ENCODE measurements around the gene GRIN2A. TPM values are rescaled to one million over a fixed set of nuclear protein-coding genes. Genes with fewer than 3 reads are reported as not detected.

GRIN2A gene
- total RNA-seq, 2 donors from 2014 or later = 0.26 to 21.4 TPM

- Histone ChIP-seq H3K4me3 (no peak overlapping the region), H3K27me3 (no peaks in the 10 kb centered on the region), H3K36me3 (replicated peaks in 1 of 2; ENCODE audit: insufficient read depth in 1 of 2, low read depth in 2 of 2) (no peaks in the 10 kb centered on the region), H3K4me1 (no peaks in the 10 kb centered on the region), H3K9me3 (no peaks in the 10 kb centered on the region), H3K27ac (no peak overlapping the region)
- 62 to 72% methylated on average over 5 of the region's 5 CpGs for WGBS, 2 donors
- no peak for ATAC-seq
- TF ChIP-seq POLR2A (IDR thresholded peaks at IDR 0.05) (no peak), CTCF (IDR thresholded peaks at IDR 0.05) (no peak)
- intact Hi-C loops (cut with DNase I) = no loop called here
- no peak for DNase-seq
These were observed 232.8 kb downstream of the GRIN2A start for GRCh38 chr16:9949396-9949795.

- DNase-seq (peak in 2 of 4 donors; percentile 18 to 25), ATAC-seq (peak; percentile 18)
- 57% methylated on average over 4 of the region's 4 CpGs for WGBS, 2 donors
- H3K4me3 ChIP-seq = no peak overlapping the region
- H3K27ac ChIP-seq = no peak overlapping the region
- no peaks in the 10 kb centered on the region for H3K9me3 ChIP-seq
- no peaks in the 10 kb centered on the region for H3K4me1 ChIP-seq
- TF ChIP-seq POLR2A (IDR thresholded peaks at IDR 0.05) = peak in 1 of 3 donors; percentile 12
- no peak for TF ChIP-seq CTCF (IDR thresholded peaks at IDR 0.05)
- H3K36me3 ChIP-seq (replicated peaks in 1 of 2; ENCODE audit: insufficient read depth in 1 of 2, low read depth in 2 of 2) = no peaks in the 10 kb centered on the region
- intact Hi-C loops (cut with DNase I) = no loop called here
- no peaks in the 10 kb centered on the region for H3K27me3 ChIP-seq
These were observed 233.3 kb downstream of the GRIN2A start for GRCh38 chr16:9948933-9949332.

- intact Hi-C loops (cut with DNase I) = no loop called here
- 58 to 65% methylated on average over 2 to 3 of the region's 3 CpGs for WGBS, 2 donors
- DNase-seq = no peak
These were observed 236.1 kb downstream of the GRIN2A start for GRCh38 chr16:9946022-9946720.

GRCh38 chr16:9943121-9943520 lies 239.1 kb downstream of the GRIN2A start:
- 60 to 73% methylated on average over 5 of the region's 5 CpGs for WGBS, 2 donors
- no peaks in the 10 kb centered on the region for H3K36me3 ChIP-seq (replicated peaks in 1 of 2; ENCODE audit: insufficient read depth in 1 of 2, low read depth in 2 of 2)
- H3K4me3 ChIP-seq = no peak overlapping the region
- ATAC-seq = no peak
- intact Hi-C loops (cut with DNase I) = no loop called here
- no peak overlapping the region for H3K27ac ChIP-seq
- H3K9me3 ChIP-seq = no peaks in the 10 kb centered on the region
- H3K27me3 ChIP-seq = no peaks in the 10 kb centered on the region
- DNase-seq = no peak
- TF ChIP-seq CTCF (IDR thresholded peaks at IDR 0.05) = no peak
- TF ChIP-seq POLR2A (IDR thresholded peaks at IDR 0.05) = no peak
- no peaks in the 10 kb centered on the region for H3K4me1 ChIP-seq

More at GRCh38 chr16:9946022-9946720, 236.1 kb downstream of the GRIN2A start:
- Histone ChIP-seq H3K36me3 (replicated peaks in 1 of 2; ENCODE audit: insufficient read depth in 1 of 2, low read depth in 2 of 2) (no peaks in the 10 kb centered on the region), H3K4me3 (no peak overlapping the region), H3K4me1 (no peaks in the 10 kb centered on the region), H3K9me3 (no peaks in the 10 kb centered on the region), H3K27ac (no peak overlapping the region), H3K27me3 (no peaks in the 10 kb centered on the region)
- TF ChIP-seq CTCF (IDR thresholded peaks at IDR 0.05) (peak in 3 of 7 experiments; percentile 5 to 26 (median 7)), POLR2A (IDR thresholded peaks at IDR 0.05) (no peak)
- no peak for ATAC-seq

- Histone ChIP-seq H3K27me3 (no peaks in the 10 kb centered on the region), H3K27ac (no peak overlapping the region), H3K4me3 (no peak overlapping the region), H3K36me3 (replicated peaks in 1 of 2; ENCODE audit: insufficient read depth in 1 of 2, low read depth in 2 of 2) (no peaks in the 10 kb centered on the region), H3K9me3 (no peaks in the 10 kb centered on the region), H3K4me1 (no peaks in the 10 kb centered on the region)
- intact Hi-C loops (cut with DNase I) = no loop called here
- ATAC-seq = no peak
- 50 to 70% methylated on average over 3 of the region's 3 CpGs for WGBS, 2 donors
- no peak for DNase-seq
- TF ChIP-seq CTCF (IDR thresholded peaks at IDR 0.05) (no peak), POLR2A (IDR thresholded peaks at IDR 0.05) (no peak)
These were observed 241.0 kb downstream of the GRIN2A start for GRCh38 chr16:9941245-9941644.

All from body of pancreas (tissue), 4 donors.